ENCODE results near the gene PLBD1.
A peak's percentile ranks its signal among the peaks of the same experiment; 100 is the strongest.

Gene PLBD1

GRCh38 chr12:14575585-14575984 lies 7.9 kb upstream of the PLBD1 start:
- no peaks in the 10 kb centered on the region for H3K79me1 ChIP-seq (ENCODE audit: low read length)
- H3K18ac ChIP-seq (ENCODE audit: low read length), result no peak overlapping the region
- H3K36me3 ChIP-seq (ENCODE audit: control insufficient read depth, insufficient read depth, low read length), result no peaks in the 10 kb centered on the region
- no peaks in the 10 kb centered on the region for H3K79me2 ChIP-seq (ENCODE audit: control insufficient read depth, insufficient read depth, low read length)
- H2BK15ac ChIP-seq (replicated peaks; ENCODE audit: low read depth), result no peak overlapping the region
- H3K4me2 ChIP-seq (ENCODE audit: low read length), result no peak overlapping the region
- no peak for DNase-seq
- no peak overlapping the region for H2AK5ac ChIP-seq (ENCODE audit: low read length)
- no peak overlapping the region for H3K4ac ChIP-seq (ENCODE audit: low read depth, low read length)
- H3K9ac ChIP-seq (ENCODE audit: low read length), result no peak overlapping the region
- H3K4me3 ChIP-seq (ENCODE audit: low read length), result no peak overlapping the region
- H4K8ac ChIP-seq (ENCODE audit: low read depth, low read length), result no peak overlapping the region
- H3K56ac ChIP-seq (ENCODE audit: low read length), result no peak overlapping the region
- no peak overlapping the region for H3K27ac ChIP-seq (ENCODE audit: low read depth, low read length)
- no peak overlapping the region for H4K5ac ChIP-seq (ENCODE audit: low read length)
- H3K27me3 ChIP-seq (ENCODE audit: insufficient read depth, low read length, poor library complexity), result no peaks in the 10 kb centered on the region
- no peak overlapping the region for H2BK120ac ChIP-seq (ENCODE audit: low read depth, low read length)
- no peak overlapping the region for H2BK5ac ChIP-seq (ENCODE audit: low read length)
- WGBS (ENCODE audit: extremely low coverage, insufficient coverage, low lambda C conversion rate), result no CpG with 5 or more reads among the region's 1 CpG
- no peak overlapping the region for H3K23ac ChIP-seq (ENCODE audit: low read length)
- peaks cover 2% of the 10 kb centered on the region for H3K4me1 ChIP-seq (ENCODE audit: control insufficient read depth, low read depth, low read length)

GRCh38 chr12:14573118-14573517 lies 5.4 kb upstream of the PLBD1 start:
- no peak overlapping the region for H3K23ac ChIP-seq (ENCODE audit: low read length)
- no peaks in the 10 kb centered on the region for H3K36me3 ChIP-seq (ENCODE audit: control insufficient read depth, insufficient read depth, low read length)
- H3K56ac ChIP-seq (ENCODE audit: low read length), result no peak overlapping the region
- no peak overlapping the region for H2BK120ac ChIP-seq (ENCODE audit: low read depth, low read length)
- H3K9ac ChIP-seq (ENCODE audit: low read length), result no peak overlapping the region
- H3K79me2 ChIP-seq (ENCODE audit: control insufficient read depth, insufficient read depth, low read length), result no peaks in the 10 kb centered on the region
- no peak overlapping the region for H3K4me3 ChIP-seq (ENCODE audit: low read length)
- no peak overlapping the region for H3K27ac ChIP-seq (ENCODE audit: low read depth, low read length)
- H3K18ac ChIP-seq (ENCODE audit: low read length), result no peak overlapping the region
- no peak for DNase-seq
- no peak overlapping the region for H2BK15ac ChIP-seq (replicated peaks; ENCODE audit: low read depth)
- no peak overlapping the region for H3K4me2 ChIP-seq (ENCODE audit: low read length)
- H3K4me1 ChIP-seq (ENCODE audit: control insufficient read depth, low read depth, low read length), result peaks cover 4% of the 10 kb centered on the region
- no peaks in the 10 kb centered on the region for H3K27me3 ChIP-seq (ENCODE audit: insufficient read depth, low read length, poor library complexity)
- no CpG with 5 or more reads among the region's 5 CpGs for WGBS (ENCODE audit: extremely low coverage, insufficient coverage, low lambda C conversion rate)
- no peak overlapping the region for H2BK5ac ChIP-seq (ENCODE audit: low read length)
- H2AK5ac ChIP-seq (ENCODE audit: low read length), result no peak overlapping the region
- no peaks in the 10 kb centered on the region for H3K79me1 ChIP-seq (ENCODE audit: low read length)
- no peak overlapping the region for H3K4ac ChIP-seq (ENCODE audit: low read depth, low read length)
- H4K5ac ChIP-seq (ENCODE audit: low read length), result no peak overlapping the region
- H4K8ac ChIP-seq (ENCODE audit: low read depth, low read length), result no peak overlapping the region

- no peak overlapping the region for H2BK120ac ChIP-seq (ENCODE audit: low read depth, low read length)
- H3K27me3 ChIP-seq (ENCODE audit: insufficient read depth, low read length, poor library complexity), result no peaks in the 10 kb centered on the region
- no peak overlapping the region for H3K4me3 ChIP-seq (ENCODE audit: low read length)
- H3K4me2 ChIP-seq (ENCODE audit: low read length), result no peak overlapping the region
- H3K79me2 ChIP-seq (ENCODE audit: control insufficient read depth, insufficient read depth, low read length), result no peaks in the 10 kb centered on the region
- no peak overlapping the region for H3K9ac ChIP-seq (ENCODE audit: low read length)
- no peak overlapping the region for H3K27ac ChIP-seq (ENCODE audit: low read depth, low read length)
- no peak overlapping the region for H4K8ac ChIP-seq (ENCODE audit: low read depth, low read length)
- peaks cover 4% of the 10 kb centered on the region for H3K4me1 ChIP-seq (ENCODE audit: control insufficient read depth, low read depth, low read length)
- peak; percentile 41 for DNase-seq
- H2BK15ac ChIP-seq (replicated peaks; ENCODE audit: low read depth), result no peak overlapping the region
- H3K36me3 ChIP-seq (ENCODE audit: control insufficient read depth, insufficient read depth, low read length), result no peaks in the 10 kb centered on the region
- no peak overlapping the region for H2AK5ac ChIP-seq (ENCODE audit: low read length)
- no peak overlapping the region for H3K56ac ChIP-seq (ENCODE audit: low read length)
- H4K5ac ChIP-seq (ENCODE audit: low read length), result no peak overlapping the region
- no peak overlapping the region for H3K23ac ChIP-seq (ENCODE audit: low read length)
- no peak overlapping the region for H3K18ac ChIP-seq (ENCODE audit: low read length)
- no CpG with 5 or more reads among the region's 4 CpGs for WGBS (ENCODE audit: extremely low coverage, insufficient coverage, low lambda C conversion rate)
- no peak overlapping the region for H3K4ac ChIP-seq (ENCODE audit: low read depth, low read length)
- no peaks in the 10 kb centered on the region for H3K79me1 ChIP-seq (ENCODE audit: low read length)
- H2BK5ac ChIP-seq (ENCODE audit: low read length), result no peak overlapping the region
Observed at GRCh38 chr12:14572401-14572800, 4.7 kb upstream of the PLBD1 start.

- no peak overlapping the region for H3K18ac ChIP-seq (ENCODE audit: low read length)
- no peak overlapping the region for H3K27ac ChIP-seq (ENCODE audit: low read depth, low read length)
- no peak overlapping the region for H3K4me2 ChIP-seq (ENCODE audit: low read length)
- no CpG with 5 or more reads among the region's 3 CpGs for WGBS (ENCODE audit: extremely low coverage, insufficient coverage, low lambda C conversion rate)
- H3K27me3 ChIP-seq (ENCODE audit: insufficient read depth, low read length, poor library complexity), result no peaks in the 10 kb centered on the region
- DNase-seq, result no peak
- no peak overlapping the region for H2AK5ac ChIP-seq (ENCODE audit: low read length)
- no peaks in the 10 kb centered on the region for H3K79me1 ChIP-seq (ENCODE audit: low read length)
- no peak overlapping the region for H4K5ac ChIP-seq (ENCODE audit: low read length)
- H3K4me1 ChIP-seq (ENCODE audit: control insufficient read depth, low read depth, low read length), result peaks cover 4% of the 10 kb centered on the region
- no peak overlapping the region for H3K9ac ChIP-seq (ENCODE audit: low read length)
- no peak overlapping the region for H2BK15ac ChIP-seq (replicated peaks; ENCODE audit: low read depth)
- H3K4me3 ChIP-seq (ENCODE audit: low read length), result no peak overlapping the region
- no peak overlapping the region for H2BK5ac ChIP-seq (ENCODE audit: low read length)
- H4K8ac ChIP-seq (ENCODE audit: low read depth, low read length), result no peak overlapping the region
- H3K56ac ChIP-seq (ENCODE audit: low read length), result no peak overlapping the region
- H3K4ac ChIP-seq (ENCODE audit: low read depth, low read length), result no peak overlapping the region
- H3K23ac ChIP-seq (ENCODE audit: low read length), result no peak overlapping the region
- H3K36me3 ChIP-seq (ENCODE audit: control insufficient read depth, insufficient read depth, low read length), result no peaks in the 10 kb centered on the region
- H3K79me2 ChIP-seq (ENCODE audit: control insufficient read depth, insufficient read depth, low read length), result no peaks in the 10 kb centered on the region
- H2BK120ac ChIP-seq (ENCODE audit: low read depth, low read length), result no peak overlapping the region
Observed at GRCh38 chr12:14571779-14572178, 4.1 kb upstream of the PLBD1 start.

GRCh38 chr12:14570231-14570630 lies 2.5 kb upstream of the PLBD1 start:
- no peak overlapping the region for H2BK15ac ChIP-seq (replicated peaks; ENCODE audit: low read depth)
- WGBS (ENCODE audit: extremely low coverage, insufficient coverage, low lambda C conversion rate), result no CpG with 5 or more reads among the region's 1 CpG
- no peak overlapping the region for H2BK120ac ChIP-seq (ENCODE audit: low read depth, low read length)
- no peak overlapping the region for H3K27ac ChIP-seq (ENCODE audit: low read depth, low read length)
- DNase-seq, result peak; percentile 74
- no peak overlapping the region for H4K5ac ChIP-seq (ENCODE audit: low read length)
- peak overlapping the region; percentile 12 for H3K56ac ChIP-seq (ENCODE audit: low read length)
- no peaks in the 10 kb centered on the region for H3K27me3 ChIP-seq (ENCODE audit: insufficient read depth, low read length, poor library complexity)
- H3K4ac ChIP-seq (ENCODE audit: low read depth, low read length), result no peak overlapping the region
- no peaks in the 10 kb centered on the region for H3K36me3 ChIP-seq (ENCODE audit: control insufficient read depth, insufficient read depth, low read length)
- peaks cover 4% of the 10 kb centered on the region for H3K4me1 ChIP-seq (ENCODE audit: control insufficient read depth, low read depth, low read length)
- no peak overlapping the region for H3K4me2 ChIP-seq (ENCODE audit: low read length)
- H3K79me1 ChIP-seq (ENCODE audit: low read length), result peaks cover 4% of the 10 kb centered on the region
- H3K79me2 ChIP-seq (ENCODE audit: control insufficient read depth, insufficient read depth, low read length), result peaks cover 7% of the 10 kb centered on the region
- peak overlapping the region; percentile 59 for H2BK5ac ChIP-seq (ENCODE audit: low read length)
- H4K8ac ChIP-seq (ENCODE audit: low read depth, low read length), result no peak overlapping the region
- no peak overlapping the region for H3K9ac ChIP-seq (ENCODE audit: low read length)
- no peak overlapping the region for H3K23ac ChIP-seq (ENCODE audit: low read length)
- H3K4me3 ChIP-seq (ENCODE audit: low read length), result no peak overlapping the region
- no peak overlapping the region for H3K18ac ChIP-seq (ENCODE audit: low read length)
- H2AK5ac ChIP-seq (ENCODE audit: low read length), result no peak overlapping the region

GRCh38 chr12:14564336-14564959 lies 3.2 kb downstream of the PLBD1 start:
- Histone ChIP-seq H3K36me3 (ENCODE audit: control insufficient read depth, insufficient read depth, low read length) (no peaks in the 10 kb centered on the region), H3K56ac (ENCODE audit: low read length) (no peak overlapping the region), H2AK5ac (ENCODE audit: low read length) (no peak overlapping the region), H3K79me1 (ENCODE audit: low read length) (peaks cover 5% of the 10 kb centered on the region), H3K4me2 (ENCODE audit: low read length) (no peak overlapping the region), H3K18ac (ENCODE audit: low read length) (no peak overlapping the region), H4K8ac (ENCODE audit: low read depth, low read length) (no peak overlapping the region), H3K27ac (ENCODE audit: low read depth, low read length) (no peak overlapping the region), H3K4ac (ENCODE audit: low read depth, low read length) (no peak overlapping the region), H2BK5ac (ENCODE audit: low read length) (no peak overlapping the region), H3K4me1 (ENCODE audit: control insufficient read depth, low read depth, low read length) (peaks cover 2% of the 10 kb centered on the region), H3K79me2 (ENCODE audit: control insufficient read depth, insufficient read depth, low read length) (peaks cover 10% of the 10 kb centered on the region), H3K9ac (ENCODE audit: low read length) (no peak overlapping the region), H3K27me3 (ENCODE audit: insufficient read depth, low read length, poor library complexity) (no peaks in the 10 kb centered on the region), H3K4me3 (ENCODE audit: low read length) (no peak overlapping the region), H4K5ac (ENCODE audit: low read length) (no peak overlapping the region), H3K23ac (ENCODE audit: low read length) (no peak overlapping the region), H2BK120ac (ENCODE audit: low read depth, low read length) (no peak overlapping the region), H2BK15ac (replicated peaks; ENCODE audit: low read depth) (no peak overlapping the region)
- WGBS (ENCODE audit: extremely low coverage, insufficient coverage, low lambda C conversion rate), result no CpG with 5 or more reads among the region's 2 CpGs
- peak; percentile 56 for DNase-seq
